GM10248 (cell line): ENCODE data around the gene IFI6.

Source experiments
- CTCF ChIA-PET: fragments of 300-600 bp; sonication (Branson Sonifier 250); formaldehyde crosslinking; extraction: SDS; loops from one replicate; lab custom pipeline; 2021; ENCODE audit warnings: antibody characterized with exemption; lab: Yijun Ruan, JAX
- POLR2A ChIA-PET: fragments of 350-650 bp; sonication (Branson Sonifier 250); formaldehyde crosslinking; extraction: SDS; loops from one replicate; lab custom pipeline; 2020; ENCODE audit warnings: antibody characterized with exemption; lab: Yijun Ruan, JAX
- DNase-seq: peaks from one replicate; pipeline ENCODE4 v3.0.0; 2012; ENCODE audit errors: extremely low spot score
- CTCF ChIP-seq: IDR thresholded peaks from 2 replicates; pipeline ENCODE4 v1.5.1; 2012; ENCODE audit warnings: mild to moderate bottlenecking, low read depth; ENCODE audit errors: extremely low read depth, missing control alignments, control extremely low read depth

The IFI6 gene

GRCh38 chr1:27671964-27672749 is at the start of gene IFI6:
TSS of gene IFI6 (minus strand) at chr1:27672192. CDS start at chr1:27669314, 2,878 bp downstream.
- TF ChIP-seq CTCF: no peak
- CTCF ChIA-PET: interaction anchor here (0.7 to 4.1 kb wide), 15 partner anchors 9 to 340 kb away, joined by 3 to 45 read pairs (median 4); partner anchors contain the start of gene STX12

GRCh38 chr1:27719286-27720251 is 47.6 kb upstream of the IFI6 start:
- no peak for DNase-seq
- ChIA-PET CTCF (interaction anchor here (0.7 to 3.9 kb wide), 7 partner anchors 8 to 57 kb away, joined by 3 to 16 read pairs (median 3); partner anchors contain the start of gene STX12), POLR2A (interaction anchor here (0.7 kb wide), 2 partner anchors 10 to 102 kb away, joined by 3 to 4 read pairs; no protein-coding TSS in a partner anchor)
- TF ChIP-seq CTCF: no peak

More at GRCh38 chr1:27671964-27672749, at the start of gene IFI6:
- peak; percentile 89 for DNase-seq
- POLR2A ChIA-PET: interaction anchor here (0.7 to 2.2 kb wide), 4 partner anchors 53 to 403 kb away, joined by 3 to 9 read pairs (median 6); partner anchors contain the start of genes FAM76A and STX12

GRCh38 chr1:27716262-27716895 is 44.4 kb upstream of the IFI6 start:
- ChIA-PET CTCF (interaction anchor here (1.0 kb wide), 1 partner anchor 11 kb away, joined by 3 read pairs; no protein-coding TSS in a partner anchor), POLR2A (no interaction called here)
- DNase-seq: no peak
- no peak for TF ChIP-seq CTCF

- POLR2A ChIA-PET: no interaction called here
- no peak for DNase-seq
- TF ChIP-seq CTCF: no peak
- CTCF ChIA-PET: interaction anchor here (1.0 to 1.7 kb wide), 3 partner anchors 11 to 45 kb away, joined by 3 to 5 read pairs (median 4); partner anchors contain the start of gene FAM76A
Observed at GRCh38 chr1:27713869-27714513, 42.0 kb upstream of the IFI6 start.

- TF ChIP-seq CTCF: no peak
- POLR2A ChIA-PET: no interaction called here
- DNase-seq: no peak
- CTCF ChIA-PET: interaction anchor here (1.0 to 1.7 kb wide), 3 partner anchors 12 to 44 kb away, joined by 3 to 5 read pairs (median 4); partner anchors contain the start of gene FAM76A
Observed at GRCh38 chr1:27713139-27713725, 41.2 kb upstream of the IFI6 start.
